Epithelial cell of esophagus (primary cell): ENCODE data around the gene DCTN4.
A peak's percentile ranks its signal among the peaks of the same experiment; 100 is the strongest.

ENCODE experiments used
- DNase-seq: peaks from one replicate; pipeline ENCODE4 v3.0.0; 2010; ENCODE audit warnings: low read depth
- H3K4me3 ChIP-seq: 2 replicates; pipeline ENCODE4 v1.5.1; 2011; ENCODE audit warnings: mild to moderate bottlenecking, low read length, control low read depth
- CTCF ChIP-seq: IDR thresholded peaks from 2 replicates; pipeline ENCODE4 v1.5.1; 2011; ENCODE audit warnings: low read depth, mild to moderate bottlenecking, low read length, control low read depth, inconsistent platforms; ENCODE audit not compliant: insufficient read depth; ENCODE audit errors: missing control alignments

The DCTN4 gene

GRCh38 chr5:150676578-150676977 is 82.2 kb downstream of the DCTN4 start:
- DNase-seq, result no peak
- TF ChIP-seq CTCF, result no peak
- H3K4me3 ChIP-seq, result no peak overlapping the region

- DNase-seq, result no peak
- no peak for TF ChIP-seq CTCF
- H3K4me3 ChIP-seq, result no peak overlapping the region
These were observed 83.7 kb downstream of the DCTN4 start for GRCh38 chr5:150675069-150675468.

- no peak for TF ChIP-seq CTCF
- no peak overlapping the region for H3K4me3 ChIP-seq
- no peak for DNase-seq
These were observed 84.4 kb downstream of the DCTN4 start for GRCh38 chr5:150674341-150674821.

GRCh38 chr5:150672884-150673275 is 85.9 kb downstream of the DCTN4 start:
- DNase-seq, result no peak
- no peak overlapping the region for H3K4me3 ChIP-seq
- no peak for TF ChIP-seq CTCF

- peak overlapping the region; percentile 26 for H3K4me3 ChIP-seq
- TF ChIP-seq CTCF, result no peak
- DNase-seq, result peak; percentile 91
These were observed 86.5 kb downstream of the DCTN4 start for GRCh38 chr5:150672237-150672883.

GRCh38 chr5:150671509-150672236 is 87.1 kb downstream of the DCTN4 start:
- no peak for TF ChIP-seq CTCF
- no peak overlapping the region for H3K4me3 ChIP-seq
- DNase-seq, result no peak
